Peyer's patch (tissue), 4 donors: Measurements from ENCODE around the gene SULT1B1. TPM values are rescaled to one million over a fixed set of nuclear protein-coding genes. Genes with fewer than 3 reads are reported as not detected.
A peak's percentile ranks its signal among the peaks of the same experiment; 100 is the strongest.
"Not testable (repeated sequence)": the region's sequence is repeated elsewhere in the genome, so short reads cannot be mapped to it uniquely, and the experiment has no call there.

ENCODE experiments used
- DNase-seq, 3 donors: peaks; one replicate each; pipeline ENCODE4 v3.0.0-alpha.2; 2017 to 2019
- H3K27ac ChIP-seq, 4 donors: fragments of 200-600 bp; sonication (generic); one replicate each; pipeline ENCODE4 v1.5.1; 2016 to 2019
- H3K27me3 ChIP-seq, 2 donors: fragments of 200-600 bp; sonication (generic); one replicate each; pipeline ENCODE4 v1.5.1; 2019
- H3K36me3 ChIP-seq, 3 donors: fragments of 200-600 bp; sonication (generic); one replicate each; pipeline ENCODE4 v1.5.1; 2016 to 2019
- H3K4me1 ChIP-seq, 4 donors: fragments of 200-600 bp; sonication (generic); one replicate each; pipeline ENCODE4 v1.5.1; 2016 to 2019
- H3K4me3 ChIP-seq, 4 donors: fragments of 200-600 bp; sonication (generic); 1 replicate in 3 of 4; 2 replicates in 1 of 4; pipeline ENCODE4 v1.5.1; 2016 to 2019; ENCODE audit warnings: mild to moderate bottlenecking in 1 of 4
- H3K9me3 ChIP-seq, 4 donors: fragments of 200-600 bp; sonication (generic); one replicate each; pipeline ENCODE4 v1.5.1; 2016 to 2019; ENCODE audit warnings: mild to moderate bottlenecking in 1 of 4
- POLR2A ChIP-seq, 2 donors: fragments of 450-650 bp; IDR thresholded peaks; one replicate each; pipeline ENCODE4 v1.5.1; 2017; ENCODE audit warnings: antibody characterized with exemption in 2 of 2, mild to moderate bottlenecking in 2 of 2, moderate library complexity in 2 of 2
- total RNA-seq, 4 donors: library from RNA; depleted of rRNA; stranded (reverse); fragments of >200 nt; gene quantifications; one replicate each; pipeline ENCODE4 v1.1.0, GENCODE V29; 2016
- TF ChIP-seq, protein P1 (sequence below), 6 experiments: fragments of 450-650 bp in 4 of 6; fragments of 200-600 bp in 2 of 6; sonication (generic) in 1 of 6; IDR thresholded peaks; one replicate each; pipeline ENCODE4 v1.5.1; 2017 to 2019; ENCODE audit warnings: antibody characterized with exemption in 6 of 6, mild to moderate bottlenecking in 3 of 6, moderate library complexity in 1 of 6

Gene SULT1B1
- total RNA-seq, 4 donors from 2014 or later: 15.7 to 137 (median 99.9) TPM

- Histone ChIP-seq H3K36me3 (no peaks in the 10 kb centered on the region), H3K27ac (peak overlapping the region in 3 of 4 donors; percentile 33 to 78 (median 67)), H3K4me3 (peak overlapping the region in 2 of 4 donors; percentile 21 to 28), H3K9me3 (no peaks in the 10 kb centered on the region), H3K4me1 (no peaks in the 10 kb centered on the region), H3K27me3 (no peaks in the 10 kb centered on the region)
- TF ChIP-seq, protein P1, sequence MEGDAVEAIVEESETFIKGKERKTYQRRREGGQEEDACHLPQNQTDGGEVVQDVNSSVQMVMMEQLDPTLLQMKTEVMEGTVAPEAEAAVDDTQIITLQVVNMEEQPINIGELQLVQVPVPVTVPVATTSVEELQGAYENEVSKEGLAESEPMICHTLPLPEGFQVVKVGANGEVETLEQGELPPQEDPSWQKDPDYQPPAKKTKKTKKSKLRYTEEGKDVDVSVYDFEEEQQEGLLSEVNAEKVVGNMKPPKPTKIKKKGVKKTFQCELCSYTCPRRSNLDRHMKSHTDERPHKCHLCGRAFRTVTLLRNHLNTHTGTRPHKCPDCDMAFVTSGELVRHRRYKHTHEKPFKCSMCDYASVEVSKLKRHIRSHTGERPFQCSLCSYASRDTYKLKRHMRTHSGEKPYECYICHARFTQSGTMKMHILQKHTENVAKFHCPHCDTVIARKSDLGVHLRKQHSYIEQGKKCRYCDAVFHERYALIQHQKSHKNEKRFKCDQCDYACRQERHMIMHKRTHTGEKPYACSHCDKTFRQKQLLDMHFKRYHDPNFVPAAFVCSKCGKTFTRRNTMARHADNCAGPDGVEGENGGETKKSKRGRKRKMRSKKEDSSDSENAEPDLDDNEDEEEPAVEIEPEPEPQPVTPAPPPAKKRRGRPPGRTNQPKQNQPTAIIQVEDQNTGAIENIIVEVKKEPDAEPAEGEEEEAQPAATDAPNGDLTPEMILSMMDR (IDR thresholded peaks at IDR 0.05): no peak
- no peak for TF ChIP-seq POLR2A (IDR thresholded peaks at IDR 0.05)
- DNase-seq: no peak
Measured at GRCh38 chr4:69775321-69775867, 15.0 kb upstream of the SULT1B1 start.

DNA sequence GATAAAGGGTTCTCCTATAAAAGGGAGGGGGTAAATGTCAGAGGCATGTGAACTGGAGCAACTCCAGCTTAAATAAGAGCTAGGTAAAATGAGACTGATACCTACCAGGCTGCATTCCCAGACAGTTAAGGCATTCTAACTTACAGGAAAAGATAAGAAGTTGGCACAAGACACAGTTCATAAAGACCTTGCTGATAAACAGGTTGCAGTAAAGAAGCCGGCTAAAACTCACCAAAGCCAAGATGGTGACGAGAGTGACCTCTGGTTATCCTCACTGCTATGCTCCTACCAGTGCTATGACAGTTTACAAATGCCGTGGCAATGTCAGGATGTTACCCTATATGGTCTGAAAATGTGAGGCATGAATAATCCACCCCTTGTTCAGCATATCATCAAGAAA is 13.1 kb upstream of the SULT1B1 start:
- H3K27ac ChIP-seq: peak overlapping the region in 1 of 4 donors; percentile 48
- no peak for DNase-seq
- H3K9me3 ChIP-seq: no peaks in the 10 kb centered on the region
- H3K4me3 ChIP-seq: no peak overlapping the region
- TF ChIP-seq POLR2A (IDR thresholded peaks at IDR 0.05): no peak
- no peaks in the 10 kb centered on the region for H3K4me1 ChIP-seq
- no peaks in the 10 kb centered on the region for H3K27me3 ChIP-seq
- H3K36me3 ChIP-seq: no peaks in the 10 kb centered on the region

GRCh38 chr4:69768554-69768953 is 8.1 kb upstream of the SULT1B1 start:
- H3K4me1 ChIP-seq, H3K27ac ChIP-seq, H3K9me3 ChIP-seq, H3K4me3 ChIP-seq, H3K27me3 ChIP-seq, DNase-seq, H3K36me3 ChIP-seq: not testable (repeated sequence)

- Histone ChIP-seq H3K4me3 (no peak overlapping the region), H3K27ac (no peak overlapping the region), H3K4me1 (peaks cover 0 to 2% (median 0%) of the 10 kb centered on the region in 4 donors), H3K36me3 (no peaks in the 10 kb centered on the region), H3K9me3 (no peaks in the 10 kb centered on the region), H3K27me3 (no peaks in the 10 kb centered on the region)
- no peak for TF ChIP-seq POLR2A (IDR thresholded peaks at IDR 0.05)
- DNase-seq: no peak
Measured at GRCh38 chr4:69765751-69766150, 5.3 kb upstream of the SULT1B1 start.

DNA sequence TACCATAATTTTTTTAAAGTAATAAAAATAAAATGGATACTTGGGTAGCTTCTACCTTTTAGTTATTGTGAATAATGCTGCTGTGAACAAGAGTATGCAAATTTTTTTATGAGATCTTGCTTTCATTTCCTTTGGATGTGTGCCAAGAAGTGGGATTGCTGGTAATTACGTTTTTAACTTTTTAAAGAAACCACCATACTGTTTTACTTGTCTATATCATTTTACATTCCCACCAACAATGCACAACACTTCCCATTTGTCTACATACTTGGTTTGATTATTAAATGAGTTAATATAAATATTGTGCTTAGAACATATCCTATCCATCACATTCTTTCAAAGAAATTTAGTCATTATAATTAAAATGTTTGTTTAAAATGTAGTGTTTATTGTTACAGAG is 3.9 kb upstream of the SULT1B1 start:
- no peak overlapping the region for H3K4me3 ChIP-seq
- H3K4me1 ChIP-seq: peaks cover 0 to 5% (median 0%) of the 10 kb centered on the region in 4 donors
- H3K36me3 ChIP-seq: no peaks in the 10 kb centered on the region
- no peaks in the 10 kb centered on the region for H3K27me3 ChIP-seq
- DNase-seq: no peak
- no peak overlapping the region for H3K27ac ChIP-seq
- no peak for TF ChIP-seq POLR2A (IDR thresholded peaks at IDR 0.05)
- TF ChIP-seq, protein P1 (IDR thresholded peaks at IDR 0.05): no peak
- no peaks in the 10 kb centered on the region for H3K9me3 ChIP-seq

DNA sequence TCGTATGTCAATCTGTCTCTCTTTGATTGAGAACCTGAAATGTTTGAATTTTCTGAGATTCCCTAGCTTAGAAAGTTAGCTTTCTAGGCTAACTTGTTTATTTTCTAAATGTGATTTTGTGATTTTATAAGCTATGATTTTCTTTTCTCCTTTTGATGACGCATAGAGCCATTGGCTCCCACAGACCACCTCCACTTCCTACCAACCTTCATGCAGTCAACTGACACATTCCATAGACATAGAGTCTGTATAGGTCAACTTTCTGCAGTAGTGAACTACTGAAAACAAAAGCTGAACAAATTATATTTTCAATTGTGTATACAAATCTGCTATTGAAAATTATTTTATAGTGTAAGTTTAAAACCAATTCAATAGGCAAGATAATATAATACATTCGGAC is 2.8 kb upstream of the SULT1B1 start:
- H3K4me1 ChIP-seq: peaks cover 0 to 5% (median 3%) of the 10 kb centered on the region in 4 donors
- no peaks in the 10 kb centered on the region for H3K36me3 ChIP-seq
- no peak overlapping the region for H3K27ac ChIP-seq
- DNase-seq: no peak
- H3K9me3 ChIP-seq: no peaks in the 10 kb centered on the region
- H3K4me3 ChIP-seq: no peak overlapping the region
- no peaks in the 10 kb centered on the region for H3K27me3 ChIP-seq
- TF ChIP-seq, protein P1 (IDR thresholded peaks at IDR 0.05): no peak
- no peak for TF ChIP-seq POLR2A (IDR thresholded peaks at IDR 0.05)

DNA sequence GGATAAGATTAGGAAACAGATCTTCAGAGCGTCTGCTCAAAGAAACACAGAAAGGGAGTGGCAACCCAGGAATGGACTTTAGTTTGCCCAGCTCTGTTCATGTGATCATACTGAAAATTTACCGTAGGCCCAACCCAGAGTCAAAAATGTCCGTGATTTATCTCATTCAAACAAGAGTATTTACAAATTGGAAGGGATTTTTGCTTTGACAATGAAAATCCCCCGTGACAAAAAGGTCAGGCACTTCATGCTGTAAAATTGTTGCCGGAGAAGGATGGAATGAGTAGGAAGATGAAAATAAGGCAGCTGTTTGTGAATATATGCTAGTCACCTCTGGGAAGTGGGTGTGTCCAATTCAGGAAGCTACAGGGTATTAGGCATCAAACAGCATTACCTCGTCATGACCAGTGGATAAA is 1.2 kb downstream of the SULT1B1 start:
- peak overlapping the region in 2 of 4 donors; percentile 48 to 50 for H3K4me3 ChIP-seq
- no peaks in the 10 kb centered on the region for H3K27me3 ChIP-seq
- TF ChIP-seq, protein P1 (IDR thresholded peaks at IDR 0.05): no peak
- peak in 1 of 2 donors; percentile 28 for TF ChIP-seq POLR2A (IDR thresholded peaks at IDR 0.05)
- H3K27ac ChIP-seq: peak overlapping the region in 3 of 4 donors; percentile 42 to 83 (median 69)
- H3K4me1 ChIP-seq: peaks cover 0 to 20% (median 3%) of the 10 kb centered on the region in 4 donors
- DNase-seq: no peak
- no peaks in the 10 kb centered on the region for H3K9me3 ChIP-seq
- H3K36me3 ChIP-seq: no peaks in the 10 kb centered on the region
